Neural cell (in vitro differentiated cells): Measurements from ENCODE around the gene VSIR. TPM values are rescaled to one million over a fixed set of nuclear protein-coding genes. Genes with fewer than 3 reads are reported as not detected.

Source experiments
- H2AFZ ChIP-seq: fragments of 200-600, 300-800 bp; sonication (generic), shearing (Covaris generic); 2 replicates; pipeline ENCODE4 v1.6.0; 2014; ENCODE audit warnings: low read depth, mild to moderate bottlenecking, antibody characterized with exemption, low read length, moderate library complexity
- H3F3A ChIP-seq: fragments of 200-600 bp; shearing (Covaris generic); 2 replicates; pipeline ENCODE4 v1.6.1; 2016; ENCODE audit warnings: mild to moderate bottlenecking, moderate library complexity, mixed read lengths, antibody characterized with exemption, low read length; ENCODE audit not compliant: insufficient read depth, poor library complexity, severe bottlenecking
- H3K27ac ChIP-seq: fragments of 200-600, 300-800 bp; sonication (generic), shearing (Covaris generic); 2 replicates; pipeline ENCODE4 v1.5.1; 2014; ENCODE audit warnings: mild to moderate bottlenecking, low read length, moderate library complexity
- H3K27me3 ChIP-seq: fragments of 300-800, 200-600 bp; sonication (generic), shearing (Covaris generic); 2 replicates; pipeline ENCODE4 v1.6.0; 2014; ENCODE audit warnings: mild to moderate bottlenecking, low read depth, low read length, moderate library complexity; ENCODE audit not compliant: insufficient read depth
- H3K36me3 ChIP-seq: fragments of 300-800, 200-600 bp; sonication (generic), shearing (Covaris generic); 2 replicates; pipeline ENCODE4 v1.5.1; 2014; ENCODE audit warnings: mild to moderate bottlenecking, antibody characterized with exemption, low read length, moderate library complexity; ENCODE audit not compliant: insufficient read depth
- H3K4me2 ChIP-seq: fragments of 300-800, 200-600 bp; sonication (generic), shearing (Covaris generic); 2 replicates; pipeline ENCODE4 v1.6.0; 2014; ENCODE audit warnings: mild to moderate bottlenecking, low read length
- H3K4me3 ChIP-seq: fragments of 300-800, 200-600 bp; sonication (generic), shearing (Covaris generic); 2 replicates; pipeline ENCODE4 v1.5.1; 2014; ENCODE audit warnings: mild to moderate bottlenecking, low read length, moderate library complexity
- H3K79me2 ChIP-seq: fragments of 200-600 bp; shearing (Covaris generic); replicated peaks from 2 replicates; pipeline ENCODE4 v1.6.0; 2014; ENCODE audit warnings: mild to moderate bottlenecking, low read length, moderate library complexity; ENCODE audit not compliant: insufficient read depth
- H3K9ac ChIP-seq: fragments of 300-800, 200-600 bp; sonication (generic), shearing (Covaris generic); 2 replicates; pipeline ENCODE4 v1.6.1; 2016; ENCODE audit warnings: mild to moderate bottlenecking, low read length, mixed read lengths
- H3K9me2 ChIP-seq: fragments of 200-600 bp; shearing (Covaris generic); 2 replicates; pipeline ENCODE4 v1.6.1; 2016; ENCODE audit warnings: mild to moderate bottlenecking, low read length, mixed read lengths; ENCODE audit not compliant: insufficient read depth
- H3K9me3 ChIP-seq: fragments of 200-600, 300-800 bp; sonication (generic), shearing (Covaris generic); 2 replicates; pipeline ENCODE4 v1.6.1; 2016; ENCODE audit warnings: mild to moderate bottlenecking, mixed run types, low read length, moderate library complexity, mixed read lengths
- H4K20me1 ChIP-seq: fragments of 200-600 bp; shearing (Covaris generic); 2 replicates; pipeline ENCODE4 v1.6.1; 2016; ENCODE audit warnings: mild to moderate bottlenecking, mixed run types; ENCODE audit not compliant: insufficient read depth
- EP300 ChIP-seq: fragments of 450-650 bp; conservative IDR thresholded peaks from 2 replicates; pipeline ENCODE4 v1.6.1; 2014; ENCODE audit warnings: antibody characterized with exemption, mild to moderate bottlenecking, moderate library complexity; ENCODE audit not compliant: poor library complexity, severe bottlenecking
- EZH2 ChIP-seq: fragments of 200-600, 300-800 bp; shearing (Covaris generic), sonication (generic); IDR thresholded peaks from 2 replicates; pipeline ENCODE4 v1.6.1; 2014; ENCODE audit warnings: antibody characterized with exemption, low read length, borderline replicate concordance, mild to moderate bottlenecking; ENCODE audit not compliant: insufficient read depth, poor library complexity, severe bottlenecking
- MXI1 ChIP-seq: fragments of 450-650 bp; conservative IDR thresholded peaks from 2 replicates; pipeline ENCODE4 v1.6.1; 2014; ENCODE audit warnings: antibody characterized with exemption, mild to moderate bottlenecking; ENCODE audit not compliant: poor library complexity, severe bottlenecking
- POLR2AphosphoS5 ChIP-seq: IDR thresholded peaks from 2 replicates; pipeline ENCODE4 v1.6.1; 2012
- RAD21 ChIP-seq: fragments of 450-650 bp; conservative IDR thresholded peaks from 2 replicates; pipeline ENCODE4 v1.6.1; 2014; ENCODE audit warnings: antibody characterized with exemption, mild to moderate bottlenecking, moderate library complexity
- SMC3 ChIP-seq: fragments of 450-650 bp; conservative IDR thresholded peaks from 2 replicates; pipeline ENCODE4 v1.6.1; 2014; ENCODE audit warnings: antibody characterized with exemption, mild to moderate bottlenecking, moderate library complexity; ENCODE audit not compliant: poor library complexity
- TAF1 ChIP-seq: IDR thresholded peaks from 2 replicates; pipeline ENCODE4 v1.6.1; 2012; ENCODE audit warnings: low read depth
- polyA plus RNA-seq: library from polyadenylated mRNA; depleted of rRNA; stranded (reverse); fragments of >200 nt; gene quantifications from 2 replicates; pipeline ENCODE4 v1.2.3, GENCODE V29; 2014
- TF ChIP-seq, protein P1 (sequence below): fragments of 450-650 bp; IDR thresholded peaks from 2 replicates; pipeline ENCODE4 v1.5.1; 2014; ENCODE audit warnings: antibody characterized with exemption, mild to moderate bottlenecking, moderate library complexity; ENCODE audit not compliant: poor library complexity, severe bottlenecking
- TF ChIP-seq, protein P2 (sequence below): IDR thresholded peaks from 2 replicates; pipeline ENCODE4 v1.6.1; 2012; ENCODE audit warnings: borderline replicate concordance

VSIR gene
- polyA plus RNA-seq, 1 donor from 2014 or later, result not detected

DNA sequence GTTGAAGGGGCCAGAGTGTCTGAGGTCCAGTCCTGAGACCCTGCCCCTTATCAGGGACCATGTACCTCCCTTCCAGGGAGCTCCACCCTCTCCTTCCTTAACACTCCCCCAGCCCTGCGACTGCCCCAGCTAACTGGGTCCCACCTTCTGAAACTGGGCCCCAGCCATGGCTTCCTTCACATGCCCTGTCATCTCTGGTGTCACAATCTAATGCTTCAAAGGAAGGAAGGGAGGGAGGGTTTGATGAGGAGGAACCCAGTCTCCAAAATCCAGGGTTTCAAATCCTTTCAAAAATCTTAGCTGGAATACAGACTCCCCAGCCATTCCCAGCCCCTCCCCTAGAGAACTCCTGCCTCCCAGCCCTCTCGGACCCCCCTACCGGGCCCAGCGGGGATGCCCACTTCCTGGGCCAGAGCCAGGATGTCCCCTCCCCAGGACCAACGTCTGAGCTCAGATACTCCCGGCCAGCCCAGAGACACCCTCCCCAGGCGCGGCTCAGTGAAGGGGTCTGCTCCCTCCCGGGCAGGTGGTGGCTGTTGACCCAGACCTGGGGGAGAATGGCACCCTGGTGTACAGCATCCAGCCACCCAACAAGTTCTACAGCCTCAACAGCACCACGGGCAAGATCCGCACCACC is 71.7 kb downstream of the VSIR start:
- Histone ChIP-seq H3K36me3 (no peaks in the 10 kb centered on the region), H3K4me3 (no peak overlapping the region), H3K27ac (no peak overlapping the region), H4K20me1 (no peaks in the 10 kb centered on the region), H3K27me3 (no peaks in the 10 kb centered on the region), H2AFZ (no peak overlapping the region), H3F3A (no peaks in the 10 kb centered on the region), H3K79me2 (no peaks in the 10 kb centered on the region), H3K4me2 (no peak overlapping the region), H3K9me3 (no peaks in the 10 kb centered on the region), H3K9ac (no peak overlapping the region), H3K9me2 (no peaks in the 10 kb centered on the region)
- no peak for TF ChIP-seq EP300
- TF ChIP-seq MXI1, result no peak
- no peak for TF ChIP-seq SMC3
- TF ChIP-seq, protein P1, sequence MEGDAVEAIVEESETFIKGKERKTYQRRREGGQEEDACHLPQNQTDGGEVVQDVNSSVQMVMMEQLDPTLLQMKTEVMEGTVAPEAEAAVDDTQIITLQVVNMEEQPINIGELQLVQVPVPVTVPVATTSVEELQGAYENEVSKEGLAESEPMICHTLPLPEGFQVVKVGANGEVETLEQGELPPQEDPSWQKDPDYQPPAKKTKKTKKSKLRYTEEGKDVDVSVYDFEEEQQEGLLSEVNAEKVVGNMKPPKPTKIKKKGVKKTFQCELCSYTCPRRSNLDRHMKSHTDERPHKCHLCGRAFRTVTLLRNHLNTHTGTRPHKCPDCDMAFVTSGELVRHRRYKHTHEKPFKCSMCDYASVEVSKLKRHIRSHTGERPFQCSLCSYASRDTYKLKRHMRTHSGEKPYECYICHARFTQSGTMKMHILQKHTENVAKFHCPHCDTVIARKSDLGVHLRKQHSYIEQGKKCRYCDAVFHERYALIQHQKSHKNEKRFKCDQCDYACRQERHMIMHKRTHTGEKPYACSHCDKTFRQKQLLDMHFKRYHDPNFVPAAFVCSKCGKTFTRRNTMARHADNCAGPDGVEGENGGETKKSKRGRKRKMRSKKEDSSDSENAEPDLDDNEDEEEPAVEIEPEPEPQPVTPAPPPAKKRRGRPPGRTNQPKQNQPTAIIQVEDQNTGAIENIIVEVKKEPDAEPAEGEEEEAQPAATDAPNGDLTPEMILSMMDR, result no peak
- TF ChIP-seq EZH2, result no peak
- TF ChIP-seq TAF1, result no peak
- TF ChIP-seq, protein P2, sequence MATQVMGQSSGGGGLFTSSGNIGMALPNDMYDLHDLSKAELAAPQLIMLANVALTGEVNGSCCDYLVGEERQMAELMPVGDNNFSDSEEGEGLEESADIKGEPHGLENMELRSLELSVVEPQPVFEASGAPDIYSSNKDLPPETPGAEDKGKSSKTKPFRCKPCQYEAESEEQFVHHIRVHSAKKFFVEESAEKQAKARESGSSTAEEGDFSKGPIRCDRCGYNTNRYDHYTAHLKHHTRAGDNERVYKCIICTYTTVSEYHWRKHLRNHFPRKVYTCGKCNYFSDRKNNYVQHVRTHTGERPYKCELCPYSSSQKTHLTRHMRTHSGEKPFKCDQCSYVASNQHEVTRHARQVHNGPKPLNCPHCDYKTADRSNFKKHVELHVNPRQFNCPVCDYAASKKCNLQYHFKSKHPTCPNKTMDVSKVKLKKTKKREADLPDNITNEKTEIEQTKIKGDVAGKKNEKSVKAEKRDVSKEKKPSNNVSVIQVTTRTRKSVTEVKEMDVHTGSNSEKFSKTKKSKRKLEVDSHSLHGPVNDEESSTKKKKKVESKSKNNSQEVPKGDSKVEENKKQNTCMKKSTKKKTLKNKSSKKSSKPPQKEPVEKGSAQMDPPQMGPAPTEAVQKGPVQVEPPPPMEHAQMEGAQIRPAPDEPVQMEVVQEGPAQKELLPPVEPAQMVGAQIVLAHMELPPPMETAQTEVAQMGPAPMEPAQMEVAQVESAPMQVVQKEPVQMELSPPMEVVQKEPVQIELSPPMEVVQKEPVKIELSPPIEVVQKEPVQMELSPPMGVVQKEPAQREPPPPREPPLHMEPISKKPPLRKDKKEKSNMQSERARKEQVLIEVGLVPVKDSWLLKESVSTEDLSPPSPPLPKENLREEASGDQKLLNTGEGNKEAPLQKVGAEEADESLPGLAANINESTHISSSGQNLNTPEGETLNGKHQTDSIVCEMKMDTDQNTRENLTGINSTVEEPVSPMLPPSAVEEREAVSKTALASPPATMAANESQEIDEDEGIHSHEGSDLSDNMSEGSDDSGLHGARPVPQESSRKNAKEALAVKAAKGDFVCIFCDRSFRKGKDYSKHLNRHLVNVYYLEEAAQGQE, result no peak
- no peak for TF ChIP-seq RAD21
- no peak for TF ChIP-seq POLR2AphosphoS5

DNA sequence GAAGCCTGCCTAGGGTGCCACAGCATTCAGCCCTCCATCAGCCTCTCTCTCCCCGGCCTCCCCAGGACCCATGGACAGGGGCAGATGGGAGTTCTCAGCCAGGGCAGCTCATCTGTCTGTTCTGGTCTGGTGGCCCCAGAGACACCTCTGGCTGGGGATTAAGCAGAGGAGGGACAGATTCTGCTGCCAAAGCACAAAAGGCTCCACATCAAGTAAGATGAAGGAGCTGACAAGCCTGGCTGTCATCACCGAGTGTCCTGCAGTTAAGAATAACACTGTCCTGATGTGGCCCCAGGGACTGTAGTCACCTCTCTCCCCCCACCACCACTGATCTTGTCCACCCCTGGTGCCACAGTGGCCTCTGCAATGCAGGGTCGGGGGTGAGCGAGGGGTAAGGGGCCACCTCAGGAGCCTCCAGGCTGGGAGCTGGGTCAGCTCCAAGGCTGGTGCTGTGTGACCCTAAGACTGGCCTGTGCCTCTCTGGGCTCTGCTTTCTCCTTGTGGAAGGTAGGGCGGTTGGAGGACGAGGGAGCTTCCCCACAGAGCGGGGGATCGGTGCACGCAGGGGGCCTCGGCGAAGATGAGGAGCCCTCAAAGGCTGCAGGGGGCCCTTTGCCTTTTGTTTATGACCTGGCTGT is 72.5 kb downstream of the VSIR start:
- Histone ChIP-seq H3K9me3 (no peaks in the 10 kb centered on the region), H3K4me3 (no peak overlapping the region), H3K79me2 (no peaks in the 10 kb centered on the region), H3K36me3 (no peaks in the 10 kb centered on the region), H3K9me2 (no peaks in the 10 kb centered on the region), H3K4me2 (no peak overlapping the region), H2AFZ (no peak overlapping the region), H3F3A (no peaks in the 10 kb centered on the region), H3K27me3 (no peaks in the 10 kb centered on the region), H3K9ac (no peak overlapping the region), H4K20me1 (no peaks in the 10 kb centered on the region), H3K27ac (no peak overlapping the region)
- TF ChIP-seq POLR2AphosphoS5, result no peak
